RWPE2 (cell line): ENCODE measurements around the gene KCNMA1.
"Not testable (repeated sequence)": the region's sequence is repeated elsewhere in the genome, so short reads cannot be mapped to it uniquely, and the experiment has no call there.

Experiments
- ATAC-seq: fragments of 200-7000 bp; cut with Tn5 transposase; 3 replicates; pipeline ENCODE4 v1.9.1; 2021; ENCODE audit warnings: low read depth
- DNase-seq: peaks from one replicate; pipeline ENCODE4 v3.0.0-alpha.2; 2020; ENCODE audit warnings: low spot score
- H3K27ac ChIP-seq: fragments of 450-650 bp; 2 replicates; pipeline ENCODE4 v1.5.1; 2017; ENCODE audit warnings: mild to moderate bottlenecking; ENCODE audit not compliant: poor library complexity, severe bottlenecking
- H3K27me3 ChIP-seq: fragments of 250-450 bp; sonication (Bioruptor Pico); 2 replicates; pipeline ENCODE4 v1.5.1; 2021; ENCODE audit warnings: mild to moderate bottlenecking, moderate library complexity; ENCODE audit not compliant: insufficient read depth, poor library complexity, severe bottlenecking
- H3K36me3 ChIP-seq: fragments of 250-450 bp; sonication (Bioruptor Pico); 2 replicates; pipeline ENCODE4 v1.5.1; 2020; ENCODE audit warnings: low read depth, mild to moderate bottlenecking, moderate library complexity
- H3K4me1 ChIP-seq: fragments of 250-450 bp; sonication (Bioruptor Pico); 2 replicates; pipeline ENCODE4 v1.5.1; 2021; ENCODE audit warnings: mild to moderate bottlenecking, moderate library complexity; ENCODE audit not compliant: insufficient read depth, poor library complexity, severe bottlenecking
- H3K4me3 ChIP-seq: fragments of 250-450 bp; sonication (Bioruptor Pico); 2 replicates; pipeline ENCODE4 v1.5.1; 2021; ENCODE audit warnings: mild to moderate bottlenecking, moderate library complexity; ENCODE audit not compliant: severe bottlenecking
- H3K9me3 ChIP-seq: fragments of 250-450 bp; sonication (Bioruptor Pico); 2 replicates; pipeline ENCODE4 v1.5.1; 2021; ENCODE audit warnings: mild to moderate bottlenecking, moderate library complexity; ENCODE audit not compliant: severe bottlenecking
- TF ChIP-seq, protein P1 (sequence below): fragments of 450-650 bp; IDR thresholded peaks from one replicate; pipeline ENCODE4 v1.5.1; 2017; ENCODE audit warnings: mild to moderate bottlenecking, moderate library complexity; ENCODE audit not compliant: poor library complexity, severe bottlenecking

Gene KCNMA1

DNA sequence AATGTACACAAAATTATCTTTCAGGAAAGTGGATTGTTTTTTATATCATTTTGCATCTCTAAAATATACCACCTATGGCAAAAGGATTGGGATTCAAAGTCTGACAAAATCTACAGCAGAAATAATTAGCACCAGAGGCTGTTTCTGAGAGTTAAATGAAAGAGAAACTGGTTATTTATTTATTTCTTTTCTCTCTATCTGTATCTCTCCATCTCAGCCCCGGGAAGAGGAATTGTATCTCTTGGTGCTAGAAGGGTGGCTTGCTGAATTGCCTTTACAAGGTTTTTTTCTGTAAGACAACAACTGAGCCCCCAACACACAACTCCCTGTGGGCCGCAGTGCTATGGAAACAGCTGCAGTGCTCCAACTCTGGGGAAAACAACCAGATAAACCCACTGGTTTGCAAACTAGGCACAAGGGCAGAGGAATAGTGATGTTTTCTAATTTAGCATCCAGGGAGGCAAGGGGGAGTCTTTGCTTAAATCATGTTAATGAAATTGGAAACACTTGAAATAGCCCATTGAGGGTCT, 249.0 kb downstream of the KCNMA1 start:
- Histone ChIP-seq H3K27ac (peak overlapping the region; percentile 57), H3K27me3 (no peaks in the 10 kb centered on the region), H3K9me3 (no peaks in the 10 kb centered on the region), H3K4me1 (peaks cover 48% of the 10 kb centered on the region), H3K36me3 (no peaks in the 10 kb centered on the region), H3K4me3 (no peak overlapping the region)
- TF ChIP-seq, protein P1, sequence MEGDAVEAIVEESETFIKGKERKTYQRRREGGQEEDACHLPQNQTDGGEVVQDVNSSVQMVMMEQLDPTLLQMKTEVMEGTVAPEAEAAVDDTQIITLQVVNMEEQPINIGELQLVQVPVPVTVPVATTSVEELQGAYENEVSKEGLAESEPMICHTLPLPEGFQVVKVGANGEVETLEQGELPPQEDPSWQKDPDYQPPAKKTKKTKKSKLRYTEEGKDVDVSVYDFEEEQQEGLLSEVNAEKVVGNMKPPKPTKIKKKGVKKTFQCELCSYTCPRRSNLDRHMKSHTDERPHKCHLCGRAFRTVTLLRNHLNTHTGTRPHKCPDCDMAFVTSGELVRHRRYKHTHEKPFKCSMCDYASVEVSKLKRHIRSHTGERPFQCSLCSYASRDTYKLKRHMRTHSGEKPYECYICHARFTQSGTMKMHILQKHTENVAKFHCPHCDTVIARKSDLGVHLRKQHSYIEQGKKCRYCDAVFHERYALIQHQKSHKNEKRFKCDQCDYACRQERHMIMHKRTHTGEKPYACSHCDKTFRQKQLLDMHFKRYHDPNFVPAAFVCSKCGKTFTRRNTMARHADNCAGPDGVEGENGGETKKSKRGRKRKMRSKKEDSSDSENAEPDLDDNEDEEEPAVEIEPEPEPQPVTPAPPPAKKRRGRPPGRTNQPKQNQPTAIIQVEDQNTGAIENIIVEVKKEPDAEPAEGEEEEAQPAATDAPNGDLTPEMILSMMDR: no peak
- DNase-seq (no peak), ATAC-seq (no peak)

DNA sequence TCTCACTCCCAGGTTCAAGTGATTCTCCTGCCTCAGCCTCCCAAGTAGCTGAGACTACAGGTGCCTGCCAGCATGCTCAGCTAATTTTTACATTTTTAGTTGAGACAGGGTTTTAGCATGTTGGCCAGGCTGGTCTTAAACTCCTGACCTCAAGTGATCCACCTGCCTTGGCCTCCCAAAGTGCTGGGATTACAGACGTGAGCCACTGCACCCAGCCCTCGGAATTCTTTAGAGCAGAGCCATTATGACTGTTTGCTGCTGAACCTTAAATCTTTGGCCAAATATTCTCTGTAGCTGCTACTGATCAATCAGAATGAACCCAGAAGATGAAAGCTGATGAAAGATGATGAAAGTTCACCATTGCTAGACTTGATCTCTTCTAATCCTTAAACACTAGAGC, 249.9 kb downstream of the KCNMA1 start:
- H3K36me3 ChIP-seq, H3K9me3 ChIP-seq, H3K27me3 ChIP-seq, H3K4me3 ChIP-seq, DNase-seq, ATAC-seq: not testable (repeated sequence)
- Histone ChIP-seq H3K27ac (peak overlapping the region; percentile 57), H3K4me1 (peaks cover 41% of the 10 kb centered on the region)

DNA sequence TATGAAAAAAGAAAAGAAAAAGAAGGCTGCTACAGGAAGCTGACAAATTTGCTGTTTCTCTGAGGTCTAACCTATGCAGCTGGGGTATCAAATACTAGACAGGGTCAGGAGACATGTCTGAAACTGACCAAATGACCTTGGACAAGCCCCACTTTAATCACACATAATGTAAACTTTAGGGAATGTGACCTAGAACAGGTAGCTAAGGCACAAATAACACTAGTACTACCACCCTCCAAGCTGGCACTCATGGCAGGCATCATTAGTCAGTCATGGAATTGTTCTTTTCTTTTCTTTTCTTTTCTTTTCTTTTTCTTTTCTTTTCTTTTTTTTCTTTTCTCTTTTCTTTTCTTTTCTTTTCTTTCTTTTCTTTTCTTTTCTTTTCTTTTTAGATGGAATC, 250.4 kb downstream of the KCNMA1 start:
- no peak for DNase-seq
- no peaks in the 10 kb centered on the region for H3K36me3 ChIP-seq
- no peaks in the 10 kb centered on the region for H3K9me3 ChIP-seq
- TF ChIP-seq, protein P1: no peak
- ATAC-seq: no peak
- peaks cover 36% of the 10 kb centered on the region for H3K4me1 ChIP-seq
- no peaks in the 10 kb centered on the region for H3K27me3 ChIP-seq
- peak overlapping the region; percentile 57 for H3K27ac ChIP-seq
- no peak overlapping the region for H3K4me3 ChIP-seq

DNA sequence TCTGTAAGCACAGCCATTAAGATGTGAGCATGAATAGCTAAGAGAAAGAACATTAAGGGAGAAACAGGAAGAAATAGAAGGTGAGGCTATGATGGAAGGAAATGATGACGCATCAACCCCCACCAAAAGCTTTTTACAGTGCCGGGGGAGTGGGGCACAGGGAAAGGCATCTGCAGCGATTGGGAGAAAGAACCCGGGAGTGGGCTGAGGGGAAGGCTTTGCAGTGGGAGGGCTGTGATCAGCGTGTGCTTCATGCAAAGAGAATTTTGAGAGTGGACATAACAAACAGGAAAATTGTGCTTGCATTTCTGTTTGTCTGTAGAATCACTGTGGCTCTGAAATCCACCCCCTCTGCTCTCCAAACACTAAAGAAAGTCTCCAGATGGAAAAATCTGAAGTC, 250.8 kb downstream of the KCNMA1 start:
- peak overlapping the region; percentile 57 for H3K27ac ChIP-seq
- TF ChIP-seq, protein P1: no peak
- peaks cover 35% of the 10 kb centered on the region for H3K4me1 ChIP-seq
- DNase-seq (no peak), ATAC-seq (peak; percentile 18; the same call in 2 of the 3 replicates)
- no peaks in the 10 kb centered on the region for H3K27me3 ChIP-seq
- no peaks in the 10 kb centered on the region for H3K9me3 ChIP-seq
- no peaks in the 10 kb centered on the region for H3K36me3 ChIP-seq
- H3K4me3 ChIP-seq: no peak overlapping the region

GRCh38 chr10:77386365-77386764, 251.2 kb downstream of the KCNMA1 start:
- no peak for ATAC-seq
- TF ChIP-seq, protein P1: no peak
- H3K4me3 ChIP-seq: no peak overlapping the region
- H3K27ac ChIP-seq: peak overlapping the region; percentile 57
- H3K27me3 ChIP-seq: no peaks in the 10 kb centered on the region
- no peak for DNase-seq
- H3K9me3 ChIP-seq: no peaks in the 10 kb centered on the region
- no peaks in the 10 kb centered on the region for H3K36me3 ChIP-seq
- peaks cover 30% of the 10 kb centered on the region for H3K4me1 ChIP-seq
